C1 segment of cervical spinal cord (tissue), 14 donors: ENCODE measurements around the gene LYSMD4.

Experiments
- DNase-seq, 14 donors: peaks; one replicate each; lab custom pipeline; 2025; lab: John Stamatoyannopoulos, UW

Gene LYSMD4

DNA sequence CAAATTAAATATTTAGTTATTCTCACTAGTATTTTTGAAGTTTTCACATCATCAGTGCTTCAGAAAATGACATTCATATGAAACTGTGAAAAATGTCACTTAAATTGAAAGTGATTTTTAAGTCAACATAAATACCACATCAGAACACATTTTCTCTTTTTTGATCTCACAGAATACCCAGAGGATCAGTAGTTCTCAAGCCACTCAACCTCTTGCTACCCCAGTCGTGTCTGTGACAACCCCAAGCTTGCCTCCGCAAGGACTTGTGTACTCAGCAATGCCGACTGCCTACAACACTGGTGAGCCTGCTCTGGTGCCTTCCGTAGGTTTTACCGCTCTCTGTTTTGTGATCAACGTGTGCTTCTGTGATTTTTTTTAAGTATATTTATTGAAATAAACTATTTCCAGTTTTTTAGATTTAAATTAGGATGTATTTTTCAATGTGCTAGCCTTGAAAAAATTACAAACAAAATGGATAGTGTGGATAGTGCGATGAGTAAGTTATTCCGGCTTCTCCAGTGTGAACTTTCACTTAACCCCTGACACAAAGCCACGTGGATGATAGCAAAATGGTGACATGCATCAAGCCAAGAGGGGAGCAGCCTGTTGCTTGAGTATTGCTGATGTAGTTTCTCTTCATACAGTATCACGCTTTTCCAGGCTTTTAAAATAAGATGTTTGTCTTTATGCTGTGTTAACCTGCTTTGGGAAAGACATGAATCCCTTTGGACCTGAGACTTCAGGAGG lies 26.5 kb downstream of the LYSMD4 start:
- DNase-seq = no peak

DNA sequence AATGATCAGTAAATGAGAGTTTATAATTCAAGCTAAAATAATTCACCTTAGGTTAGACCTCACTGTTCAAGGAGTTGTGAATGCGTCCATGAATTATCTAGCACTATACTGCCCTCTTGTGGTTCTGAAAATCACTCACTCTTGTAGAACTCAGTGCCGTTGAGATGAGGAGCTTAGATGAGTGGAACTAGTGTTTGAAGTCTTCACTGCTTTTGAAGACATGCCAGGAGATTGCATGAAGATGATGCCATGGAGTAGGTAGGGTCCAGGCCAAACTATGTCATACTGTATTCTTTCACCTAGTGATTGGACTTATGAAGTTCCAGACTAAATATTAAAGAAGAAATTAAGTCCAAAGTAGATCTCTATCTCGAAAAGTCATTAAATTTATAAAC lies 28.8 kb downstream of the LYSMD4 start:
- DNase-seq = peak in 2 of 14 donors; percentile 36 to 63

DNA sequence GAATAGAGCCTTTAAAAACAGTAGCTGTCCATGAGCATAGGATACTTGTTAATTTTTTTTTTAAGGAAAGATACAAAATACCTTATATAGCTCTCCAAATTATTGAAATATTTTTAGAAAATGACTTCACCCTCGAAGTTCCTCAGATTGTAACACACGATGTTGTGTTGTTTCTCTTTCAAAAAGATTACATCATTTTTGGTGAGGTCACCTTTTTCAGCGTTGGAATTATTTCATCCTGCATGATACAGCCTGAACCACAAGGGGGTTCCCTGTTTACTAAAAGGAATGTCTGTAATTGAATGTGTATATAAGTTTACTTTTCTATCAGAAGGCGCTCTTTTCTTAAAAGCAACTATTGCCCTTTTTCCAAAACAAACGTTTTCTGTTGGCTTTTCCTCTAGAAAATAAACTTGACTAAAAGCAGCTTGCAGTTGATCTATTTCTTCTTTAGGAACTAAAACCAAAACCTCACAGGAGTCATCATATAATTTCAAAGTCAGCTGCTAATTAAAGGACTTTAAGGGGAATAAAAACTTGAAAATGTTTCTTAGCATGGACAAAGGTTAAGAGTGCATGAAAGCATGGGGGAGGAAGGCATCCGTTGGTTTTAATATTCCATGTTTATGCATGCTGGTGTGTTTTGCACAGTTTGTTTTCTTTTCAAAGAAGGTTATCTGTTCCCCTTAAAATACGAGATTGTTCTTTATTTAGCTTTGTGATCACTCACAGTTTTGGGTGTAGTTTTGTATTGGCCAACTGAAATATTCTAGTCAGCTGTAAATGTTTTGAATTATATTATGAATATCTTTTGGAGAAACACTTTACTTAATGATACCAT lies 29.4 kb downstream of the LYSMD4 start:
- peak in 1 of 14 donors; percentile 5 for DNase-seq

DNA sequence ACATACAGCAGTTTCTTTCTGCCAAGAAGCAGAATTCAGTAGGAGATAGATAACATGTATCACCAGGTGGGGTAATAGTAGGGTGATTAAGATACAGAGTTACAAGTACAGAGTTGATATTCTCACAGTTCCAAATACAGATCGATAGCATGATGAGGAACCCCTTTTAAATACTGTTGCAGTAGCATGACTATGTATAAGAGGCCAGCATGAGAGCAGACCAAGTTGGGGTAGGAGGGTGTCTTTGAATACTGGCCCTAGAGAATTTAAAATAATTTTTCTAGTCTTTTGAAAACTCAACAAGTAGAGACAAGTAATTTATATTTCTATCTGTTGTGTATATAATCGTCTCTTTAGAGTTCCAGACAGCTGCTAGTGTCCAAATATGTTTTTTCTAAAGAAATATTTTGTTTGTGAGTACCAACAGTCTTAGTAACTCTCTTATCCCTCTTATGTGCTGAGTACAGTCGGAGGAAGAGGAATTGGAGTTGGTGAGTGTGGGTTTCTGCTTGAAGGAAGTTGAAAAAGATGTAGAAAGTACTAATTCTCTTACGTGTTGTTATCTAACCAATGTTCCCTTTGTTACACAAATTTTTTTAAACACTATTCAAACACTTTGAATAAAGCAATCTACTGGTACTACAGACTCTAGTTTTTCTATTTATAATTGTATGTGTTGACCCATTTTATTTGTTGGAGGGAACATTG lies 30.2 kb downstream of the LYSMD4 start:
- DNase-seq = peak in 1 of 14 donors; percentile 15

DNA sequence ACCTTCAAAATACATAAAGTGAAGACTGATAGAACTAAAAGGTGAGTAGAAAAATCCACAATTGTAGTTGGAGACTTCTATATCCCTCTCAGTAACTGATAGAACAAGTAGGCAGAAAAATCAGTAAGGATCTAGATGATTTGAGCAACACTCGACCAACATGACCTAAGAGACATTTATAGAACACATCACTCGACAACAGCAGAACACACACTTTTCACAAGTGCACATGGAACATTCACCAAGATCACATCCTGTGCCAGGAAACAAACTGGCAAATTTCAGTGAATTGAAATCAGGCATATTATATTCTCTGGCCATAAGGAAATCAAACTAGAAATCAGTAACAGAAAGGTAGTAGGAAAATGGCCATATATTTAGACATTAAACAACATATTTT lies 37.1 kb downstream of the LYSMD4 start:
- DNase-seq = no peak

DNA sequence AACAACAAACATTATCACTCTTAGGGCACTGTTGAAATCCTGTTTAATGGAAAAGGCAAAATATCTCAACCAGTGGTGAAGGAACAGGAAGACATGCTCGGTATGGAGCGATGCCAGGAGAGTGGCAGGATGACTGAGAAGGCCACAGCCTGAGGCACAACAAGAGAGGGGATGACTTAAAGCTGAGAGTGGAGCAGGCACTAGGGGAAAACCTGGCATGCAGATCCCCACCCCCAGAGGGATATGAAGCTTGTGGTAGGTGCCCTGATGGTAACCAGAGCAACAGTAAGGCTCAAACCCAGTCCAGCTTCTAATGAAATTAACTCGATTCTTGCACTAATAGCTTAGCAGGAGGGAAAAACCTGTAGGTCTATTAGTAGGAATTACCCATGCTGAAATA lies 40.4 kb downstream of the LYSMD4 start:
- DNase-seq = no peak

DNA sequence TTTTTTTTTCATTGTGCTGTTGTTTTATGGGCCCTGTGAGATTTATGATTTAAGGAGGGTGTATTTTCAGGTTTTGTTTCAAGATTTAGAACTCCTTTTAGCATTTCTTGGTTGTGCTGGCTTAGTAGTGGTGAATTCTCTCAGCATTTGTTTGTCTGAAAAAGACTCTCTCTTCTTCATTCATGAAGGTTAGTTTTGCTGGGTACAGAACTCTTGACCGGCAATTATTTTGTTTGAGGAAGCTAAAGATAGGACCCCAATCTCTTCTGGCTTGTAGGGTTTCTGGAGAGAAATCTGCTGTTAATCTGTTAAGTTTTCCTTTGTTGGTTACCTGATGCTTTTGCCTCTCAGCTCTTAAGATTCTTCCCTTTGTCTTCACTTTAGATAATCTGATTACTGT lies 46.9 kb downstream of the LYSMD4 start:
- DNase-seq = no peak

DNA sequence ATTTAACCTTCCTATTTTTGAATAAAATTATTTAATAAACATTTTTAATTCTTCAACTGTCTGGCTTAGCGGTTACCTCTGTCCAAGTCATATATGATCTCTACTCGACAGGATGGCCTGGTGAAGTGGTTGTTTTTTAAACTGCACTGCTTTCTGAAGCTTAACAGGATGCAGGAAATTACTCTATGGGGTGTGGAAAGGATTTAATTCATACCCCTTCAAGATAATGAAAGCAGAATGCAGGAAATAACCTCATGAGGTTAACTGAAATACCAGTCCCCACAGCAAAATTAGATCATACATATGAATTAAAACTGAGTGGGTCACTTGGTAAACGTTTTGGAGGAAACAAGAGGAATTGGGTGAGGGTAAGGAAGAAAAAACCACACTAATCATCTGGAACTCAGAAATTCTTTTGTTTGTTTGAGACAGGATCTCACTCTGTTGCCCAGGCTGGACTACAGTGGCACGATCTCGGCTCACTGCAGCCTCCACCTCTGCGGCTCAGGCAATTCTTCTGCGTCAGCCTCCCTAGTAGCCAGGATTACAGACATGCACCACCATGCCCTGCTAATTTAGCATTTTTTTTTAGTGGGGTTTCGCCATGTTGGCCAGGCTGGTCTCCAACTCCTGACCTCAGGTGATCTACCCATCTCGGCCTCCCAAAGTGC lies 50.1 kb downstream of the LYSMD4 start:
- no peak for DNase-seq

DNA sequence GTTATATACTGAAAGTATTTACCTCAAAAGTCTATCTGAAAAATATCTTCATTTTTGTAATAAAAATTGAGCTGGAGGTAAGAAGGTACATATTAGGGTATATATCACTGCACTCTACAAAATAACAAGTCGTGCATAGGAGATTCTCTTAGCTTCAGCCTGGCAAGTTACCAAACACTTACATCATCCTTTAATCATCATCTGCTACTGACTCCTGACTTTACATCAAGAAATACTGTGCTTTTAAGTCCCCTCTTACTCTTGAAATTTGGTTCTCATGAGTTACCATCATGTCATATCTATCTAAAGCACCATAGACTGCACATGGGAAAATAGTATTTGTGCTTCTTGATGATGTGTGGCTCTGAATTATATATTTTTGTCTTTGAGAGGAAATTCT lies 50.8 kb downstream of the LYSMD4 start:
- peak in 1 of 14 donors; percentile 6 for DNase-seq

DNA sequence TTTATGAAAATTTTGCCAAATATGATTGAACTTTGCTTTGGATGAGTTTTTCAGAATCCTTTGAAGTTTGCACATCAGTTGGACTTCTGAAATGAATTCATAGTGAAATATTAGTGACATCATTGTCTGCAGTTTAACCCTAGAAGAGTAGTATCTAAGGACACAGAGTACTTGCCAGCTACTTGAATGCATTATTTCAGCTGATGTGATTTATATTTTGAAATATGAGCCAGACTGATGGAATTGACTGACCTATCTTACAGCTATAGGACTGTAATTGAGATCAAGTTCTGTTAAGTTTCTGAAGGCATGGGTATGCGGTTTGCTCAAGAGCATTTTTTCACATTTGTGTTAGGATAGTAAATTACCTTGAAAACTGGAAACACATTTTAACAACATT lies 51.2 kb downstream of the LYSMD4 start:
- DNase-seq = no peak

DNA sequence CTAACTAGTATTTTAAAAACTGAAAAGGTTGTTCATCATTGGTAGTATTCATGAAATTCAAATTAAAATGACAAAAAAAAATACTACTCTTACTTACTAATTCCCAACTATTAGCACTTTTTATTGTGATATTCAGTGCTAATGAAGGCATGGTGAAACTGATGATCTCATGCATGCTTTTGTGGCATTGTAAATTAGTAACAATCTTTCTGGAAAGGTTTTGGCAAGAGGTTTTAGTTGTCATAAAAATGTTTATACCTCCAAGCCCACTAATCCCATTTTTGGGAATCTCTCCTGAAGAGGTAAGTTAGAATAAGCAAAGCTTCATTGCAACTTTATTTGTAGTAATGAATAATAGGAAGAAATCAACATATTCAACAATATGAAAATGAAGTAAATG lies 53.0 kb downstream of the LYSMD4 start:
- no peak for DNase-seq

DNA sequence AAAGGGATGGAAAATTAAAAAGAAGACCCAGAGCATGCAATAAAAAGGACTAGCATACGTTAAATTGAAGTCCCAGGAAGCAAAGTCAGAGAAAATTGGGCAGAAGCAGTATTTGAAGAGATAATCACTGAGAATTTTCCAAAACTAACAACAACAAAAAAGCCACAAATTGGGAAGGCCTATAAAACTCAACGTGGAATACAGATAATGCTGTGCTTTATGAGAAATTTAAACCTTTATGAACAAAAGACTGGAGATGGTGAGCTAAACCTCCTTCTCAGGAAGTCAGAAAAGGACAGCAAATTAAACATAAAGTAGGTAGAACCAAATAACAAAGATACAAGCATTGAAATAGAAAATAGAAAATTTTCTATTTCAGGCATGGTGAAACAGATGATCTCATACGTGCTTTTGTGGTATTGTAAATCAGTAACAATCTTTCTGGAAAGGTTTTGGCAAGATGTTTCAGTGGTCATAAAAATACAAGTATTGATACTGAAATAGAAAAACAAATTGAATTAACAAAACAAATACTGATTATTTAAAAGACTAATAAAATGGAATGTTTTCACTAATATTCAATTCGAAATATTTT lies 55.6 kb downstream of the LYSMD4 start:
- DNase-seq = no peak
